B cell (primary cell): ENCODE measurements around the gene CCDC196. TPM values are rescaled to one million over a fixed set of nuclear protein-coding genes. Genes with fewer than 3 reads are reported as not detected.

Experiments
- ATAC-seq: fragments of 200-7000 bp; cut with Tn5 transposase; one replicate; pipeline ENCODE4 v1.10.0; 2021; ENCODE audit warnings: low read depth, mild to moderate bottlenecking, moderate number of reproducible peaks, moderate library complexity
- CTCF ChIA-PET: fragments of 350-600 bp; sonication (Branson Sonifier 250); formaldehyde crosslinking; loops from one replicate; lab custom pipeline; 2021; ENCODE audit warnings: antibody characterized with exemption, inconsistent platforms; lab: Charles Lee
- POLR2A ChIA-PET: fragments of 350-600 bp; sonication (Branson Sonifier 250); formaldehyde crosslinking; loops from one replicate; lab custom pipeline; 2021; ENCODE audit warnings: antibody characterized with exemption; lab: Charles Lee
- DNase-seq: peaks from one replicate; pipeline ENCODE4 v3.0.0; 2013
- H2AFZ ChIP-seq: 2 replicates; pipeline ENCODE4 v1.6.1; 2012; ENCODE audit warnings: mild to moderate bottlenecking, low read depth, low read length; ENCODE audit not compliant: insufficient read depth, poor library complexity, severe bottlenecking
- H3K27ac ChIP-seq, 2 donors: 1 replicate in 1 of 2; 2 replicates in 1 of 2; pipeline ENCODE4 v1.5.1; 2012 to 2013; ENCODE audit warnings: low read length in 2 of 2, mild to moderate bottlenecking in 2 of 2, moderate library complexity in 1 of 2
- H3K27me3 ChIP-seq, 4 experiments: fragments of 200-600 bp in 1 of 4; sonication (generic) in 1 of 4; replicated peaks in 1 of 4; 1 replicate in 2 of 4; 2 replicates in 2 of 4; pipeline versions ENCODE4 v1.6.1 to v1.7.0; 2013 to 2016; ENCODE audit warnings: low read length in 3 of 4, mild to moderate bottlenecking in 2 of 4, mixed read lengths in 1 of 4, moderate library complexity in 1 of 4; ENCODE audit not compliant: insufficient read depth in 4 of 4, control insufficient read depth in 3 of 4; ENCODE audit errors: control extremely low read depth in 1 of 4
- H3K36me3 ChIP-seq, 2 experiments: replicated peaks in 1 of 2; 1 replicate in 1 of 2; 2 replicates in 1 of 2; pipeline versions ENCODE4 v1.6.1 to v1.7.1; 2013; ENCODE audit warnings: low read length in 1 of 2; ENCODE audit not compliant: insufficient read depth in 2 of 2, control insufficient read depth in 1 of 2; ENCODE audit errors: control extremely low read depth in 1 of 2, extremely low read depth in 1 of 2
- H3K4me1 ChIP-seq, 2 donors: fragments of 200-600 bp in 1 of 2; sonication (generic) in 1 of 2; 1 replicate in 1 of 2; 2 replicates in 1 of 2; pipeline versions ENCODE4 v1.5.1 to v1.6.1; 2013 to 2017; ENCODE audit warnings: low read length in 2 of 2; ENCODE audit not compliant: control insufficient read depth in 2 of 2, insufficient read depth in 2 of 2
- H3K4me2 ChIP-seq: replicated peaks from 2 replicates; pipeline ENCODE3; 2012; ENCODE audit warnings: mild to moderate bottlenecking, low read depth, low read length; ENCODE audit not compliant: poor library complexity, severe bottlenecking
- H3K4me3 ChIP-seq, 5 experiments: fragments of 200-600 bp in 1 of 5; sonication (generic) in 1 of 5; 1 replicate in 3 of 5; 2 replicates in 2 of 5; pipeline versions ENCODE4 v1.5.1 to v1.7.0; 2011 to 2016; ENCODE audit warnings: low read length in 4 of 5, mild to moderate bottlenecking in 4 of 5, low read depth in 2 of 5, control low read depth in 1 of 5, moderate library complexity in 1 of 5; ENCODE audit not compliant: insufficient read depth in 1 of 5; ENCODE audit errors: control extremely low read depth in 1 of 5, extremely low read depth in 1 of 5
- H3K79me2 ChIP-seq: fragments of 200-600 bp; sonication (generic); one replicate; pipeline ENCODE4 v1.6.0; 2016; ENCODE audit warnings: low read length; ENCODE audit not compliant: control insufficient read depth, insufficient read depth
- H3K9ac ChIP-seq: fragments of 200-600 bp; sonication (generic); 2 replicates; pipeline ENCODE4 v1.6.1; 2017; ENCODE audit warnings: mild to moderate bottlenecking, low read length, moderate library complexity
- H3K9me3 ChIP-seq, 3 donors: one replicate each; pipeline versions ENCODE4 v1.6.1 to v1.7.1; 2013; ENCODE audit warnings: low read length in 2 of 3; ENCODE audit not compliant: control insufficient read depth in 2 of 3, insufficient read depth in 1 of 3; ENCODE audit errors: control extremely low read depth in 1 of 3
- H4K20me1 ChIP-seq: 2 replicates; pipeline ENCODE4 v1.6.0; 2012; ENCODE audit warnings: mild to moderate bottlenecking, low read length; ENCODE audit not compliant: insufficient read depth, control insufficient read depth, poor library complexity, severe bottlenecking
- H3K27ac Mint-ChIP-seq: one replicate; pipeline ENCODE4 v1.8.0; 2021; ENCODE audit warnings: mixed read lengths
- H3K27me3 Mint-ChIP-seq: one replicate; pipeline ENCODE4 v1.8.0; 2021; ENCODE audit warnings: mixed read lengths
- H3K4me1 Mint-ChIP-seq: one replicate; pipeline ENCODE4 v1.8.0; 2021; ENCODE audit warnings: mixed read lengths
- H3K4me3 Mint-ChIP-seq: one replicate; pipeline ENCODE4 v1.8.0; 2021; ENCODE audit warnings: mixed read lengths
- H3K9me3 Mint-ChIP-seq: one replicate; pipeline ENCODE4 v1.8.0; 2022; ENCODE audit warnings: mixed read lengths; ENCODE audit not compliant: insufficient read depth
- CTCF ChIP-seq: fragments of 200-600 bp; IDR thresholded peaks from one replicate; pipeline ENCODE4 v1.8.0; 2022; ENCODE audit warnings: antibody characterized with exemption, mild to moderate bottlenecking
- EZH2 ChIP-seq: IDR thresholded peaks from 2 replicates; pipeline ENCODE4 v1.6.1; 2012; ENCODE audit warnings: borderline replicate concordance, low read depth, mild to moderate bottlenecking, moderate library complexity, low read length; ENCODE audit not compliant: insufficient read depth, poor library complexity, severe bottlenecking
- intact Hi-C: fragments of 100-400 bp; cut with micrococcal nuclease; formaldehyde crosslinking; loops from one replicate; pipeline ENCODE4 v1.10.0; 2022
- polyA plus RNA-seq: library from polyadenylated mRNA; depleted of rRNA; stranded (reverse); fragments of >200 nt; gene quantifications from 2 replicates; pipeline ENCODE4 v1.2.3, GENCODE V29; 2012
- total RNA-seq, 2 donors: library from RNA; stranded (reverse); fragments of 120-200 nt in 1 of 2; gene quantifications; 1 replicate in 1 of 2; 2 replicates in 1 of 2; pipeline versions ENCODE4 v1.2.3 to v1.2.4, GENCODE V29; 2013 to 2022

The CCDC196 gene
- total and polyA plus RNA-seq, 2 donors (not counting 1 experiment from before 2014, with no cell fraction given), result not detected

DNA sequence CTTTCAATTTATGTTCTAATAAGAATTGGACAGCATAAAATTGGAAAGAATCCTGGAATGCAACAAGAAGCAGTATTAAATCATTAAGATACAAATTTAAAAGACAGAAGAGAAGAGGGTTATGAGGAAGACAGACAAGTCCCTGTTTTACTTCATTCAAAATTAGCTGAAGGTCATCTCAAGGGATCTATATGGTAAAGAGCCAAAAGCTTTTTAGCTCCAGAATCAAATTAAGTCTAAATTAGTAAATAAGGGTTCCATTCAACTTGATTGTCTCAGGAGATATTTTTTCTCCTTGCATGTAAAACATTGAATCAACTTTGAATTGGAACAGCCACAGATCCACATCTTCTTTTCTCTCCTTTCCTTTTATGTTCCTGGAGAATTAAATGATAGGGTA lies 7.6 kb downstream of the CCDC196 start:
- H3K4me3 Mint-ChIP-seq, result no peak overlapping the region

More for the DNA sequence above, 7.6 kb downstream of the CCDC196 start:
- ATAC-seq, result no peak
- ChIA-PET POLR2A (no interaction called here), CTCF (no interaction called here)
- H4K20me1 ChIP-seq, result no peaks in the 10 kb centered on the region
- H3K4me3 ChIP-seq, result no peak overlapping the region
- Mint-ChIP-seq H3K27ac (no peak overlapping the region), H3K9me3 (no peaks in the 10 kb centered on the region), H3K4me1 (peaks cover 6% of the 10 kb centered on the region), H3K27me3 (no peaks in the 10 kb centered on the region)
- H3K79me2 ChIP-seq, result no peaks in the 10 kb centered on the region
- no peaks in the 10 kb centered on the region for H3K36me3 ChIP-seq
- no peak overlapping the region for H3K9ac ChIP-seq
- no peak for TF ChIP-seq EZH2
- TF ChIP-seq CTCF, result no peak
- no peak overlapping the region for H2AFZ ChIP-seq
- DNase-seq, result no peak
- no peak overlapping the region for H3K27ac ChIP-seq
- peaks cover 3 to 8% of the 10 kb centered on the region in 2 donors for H3K4me1 ChIP-seq
- no peaks in the 10 kb centered on the region for H3K9me3 ChIP-seq
- no peak overlapping the region for H3K4me2 ChIP-seq
- no peaks in the 10 kb centered on the region for H3K27me3 ChIP-seq
- intact Hi-C loops, result loop anchor here (10.0 kb wide), 1 partner anchor 251 kb away; no protein-coding TSS in a partner anchor
